HepG2 (cell line): Measurements from ENCODE around the gene LXN. TPM values are rescaled to one million over a fixed set of nuclear protein-coding genes. Genes with fewer than 3 reads are reported as not detected.

ENCODE experiments used
- ATAC-seq: fragments of 200-7000 bp; cut with Tn5 transposase; 3 replicates; pipeline ENCODE4 v1.9.1; 2020; ENCODE audit warnings: mild to moderate bottlenecking, moderate library complexity
- BruUV-seq: library from RNA; stranded (reverse); fragments of 400-500 nt; replicated peaks from 2 replicates; lab custom pipeline; 2021; lab: Mats Ljungman, UMichigan
- CTCF ChIA-PET: fragments of 300-600 bp; formaldehyde crosslinking; extraction: SDS; loops from one replicate; lab custom pipeline; 2021; ENCODE audit warnings: low total read pairs, inconsistent platforms, low intra/inter-chr PET ratio; lab: Yijun Ruan, JAX
- POLR2A ChIA-PET: fragments of 350-600 bp; sonication (Branson Sonifier 250); formaldehyde crosslinking; loops from one replicate; lab custom pipeline; 2020; ENCODE audit warnings: antibody characterized with exemption, inconsistent platforms; lab: Yijun Ruan, JAX
- DNase-seq: peaks from one replicate; pipeline ENCODE4 v3.0.0-alpha.2; 2015; ENCODE audit warnings: low spot score
- FAIRE-seq: peaks from 3 replicates; lab custom pipeline; 2011; peaks lifted over from hg19 to GRCh38; lab: Jason Lieb, UNC
- H2AFZ ChIP-seq: one replicate; pipeline ENCODE4 v1.6.1; 2011; ENCODE audit warnings: low read length, inconsistent platforms
- H3K27ac ChIP-seq: fragments of 300-600 bp; 3 replicates; pipeline ENCODE4 v1.8.0; 2011; ENCODE audit warnings: mixed run types, mild to moderate bottlenecking, mixed read lengths, low read length, inconsistent platforms; ENCODE audit not compliant: insufficient read depth; ENCODE audit errors: extremely low read length
- H3K27me3 ChIP-seq, 2 experiments: fragments of 200-600 bp in 1 of 2; 2 replicates in 1 of 2; 3 replicates in 1 of 2; pipeline versions ENCODE4 v1.6.0 to v1.8.0; 2011; ENCODE audit warnings: low read length in 2 of 2, mild to moderate bottlenecking in 2 of 2, moderate library complexity in 2 of 2, inconsistent platforms in 1 of 2; ENCODE audit not compliant: insufficient read depth in 2 of 2, control insufficient read depth in 1 of 2
- H3K36me3 ChIP-seq, 2 experiments: fragments of 200-600 bp in 1 of 2; replicated peaks in 1 of 2; 2 replicates in 1 of 2; 3 replicates in 1 of 2; pipeline versions ENCODE4 v1.5.1 to v1.8.0; 2011; ENCODE audit warnings: low read length in 2 of 2, inconsistent platforms in 1 of 2; ENCODE audit not compliant: insufficient read depth in 2 of 2, control insufficient read depth in 1 of 2
- H3K4me1 ChIP-seq: 2 replicates; pipeline ENCODE4 v1.5.1; 2012; ENCODE audit warnings: low read length, inconsistent platforms; ENCODE audit not compliant: insufficient read depth
- H3K4me2 ChIP-seq: 2 replicates; pipeline ENCODE4 v1.6.0; 2011; ENCODE audit warnings: low read depth, low read length, inconsistent platforms
- H3K4me3 ChIP-seq, 3 experiments: fragments of 200-600 bp in 1 of 3; sonication (generic), shearing (Covaris generic) in 1 of 3; replicated peaks in 1 of 3; 2 replicates each; pipeline ENCODE4 v1.5.1; 2011 to 2016; ENCODE audit warnings: low read length in 3 of 3, inconsistent platforms in 2 of 3, low read depth in 2 of 3, mild to moderate bottlenecking in 2 of 3, control low read depth in 1 of 3, mixed read lengths in 1 of 3; ENCODE audit not compliant: insufficient read depth in 1 of 3
- H3K79me2 ChIP-seq: one replicate; pipeline ENCODE4 v1.6.1; 2011; ENCODE audit warnings: low read length, inconsistent platforms; ENCODE audit not compliant: insufficient read depth
- H3K9ac ChIP-seq: 2 replicates; pipeline ENCODE4 v1.6.0; 2011; ENCODE audit warnings: mild to moderate bottlenecking, low read depth, low read length, inconsistent platforms; ENCODE audit not compliant: insufficient read depth
- H3K9me3 ChIP-seq: 2 replicates; pipeline ENCODE4 v1.5.1; 2012; ENCODE audit warnings: mild to moderate bottlenecking, low read length
- H4K20me1 ChIP-seq: 2 replicates; pipeline ENCODE4 v1.6.0; 2011; ENCODE audit warnings: inconsistent platforms, mild to moderate bottlenecking, low read length, moderate library complexity; ENCODE audit not compliant: insufficient read depth
- EZH2 ChIP-seq: conservative IDR thresholded peaks from 2 replicates; pipeline ENCODE4 v1.6.1; 2012; ENCODE audit warnings: mild to moderate bottlenecking, low read depth, low read length, moderate library complexity
- HDAC2 ChIP-seq: sonication (generic); formaldehyde crosslinking; IDR thresholded peaks from 2 replicates; pipeline ENCODE4 v1.4.0; 2020; ENCODE audit warnings: missing genetic modification reagents
- KAT8 ChIP-seq: IDR thresholded peaks from 2 replicates; pipeline ENCODE4 v1.6.1; 2016; ENCODE audit warnings: missing genetic modification reagents, missing compliant biosample characterization
- KLF6 ChIP-seq: IDR thresholded peaks from 2 replicates; pipeline ENCODE4 v1.8.0; 2016; ENCODE audit warnings: missing biosample characterization, missing genetic modification reagents
- NCOA2 ChIP-seq: sonication (generic); formaldehyde crosslinking; IDR thresholded peaks from 2 replicates; pipeline ENCODE4 v1.8.0; 2022; ENCODE audit warnings: inconsistent platforms
- PRMT3 ChIP-seq: sonication (generic); formaldehyde crosslinking; IDR thresholded peaks from 2 replicates; pipeline ENCODE4 v1.8.1; 2022; ENCODE audit warnings: low read depth, mild to moderate bottlenecking, moderate library complexity, missing genetic modification reagents, borderline replicate concordance
- ZC3H13 ChIP-seq: sonication (generic); formaldehyde crosslinking; IDR thresholded peaks from 2 replicates; pipeline ENCODE4 v1.8.1; 2023; ENCODE audit warnings: mild to moderate bottlenecking, missing genetic modification reagents, moderate library complexity
- ZNF282 ChIP-seq: fragments of 450-650 bp; IDR thresholded peaks from 2 replicates; pipeline ENCODE4 v1.6.1; 2018; ENCODE audit not compliant: partially characterized antibody
- ZNF383 ChIP-seq: sonication (generic); formaldehyde crosslinking; IDR thresholded peaks from 2 replicates; pipeline ENCODE4 v1.4.0; 2020; ENCODE audit warnings: missing genetic modification reagents, mild to moderate bottlenecking, borderline replicate concordance
- ZNF839 ChIP-seq: sonication (generic); formaldehyde crosslinking; IDR thresholded peaks from 2 replicates; pipeline ENCODE4 v1.4.0; 2020; ENCODE audit warnings: missing genetic modification reagents, mild to moderate bottlenecking, borderline replicate concordance
- ZSCAN20 ChIP-seq: sonication (generic); formaldehyde crosslinking; IDR thresholded peaks from 2 replicates; pipeline ENCODE4 v1.4.0; 2020; ENCODE audit warnings: missing genetic modification reagents, mild to moderate bottlenecking, borderline replicate concordance
- ZSCAN22 ChIP-seq: sonication (generic); formaldehyde crosslinking; IDR thresholded peaks from 2 replicates; pipeline ENCODE4 v1.4.0; 2020; ENCODE audit warnings: mild to moderate bottlenecking, missing genetic modification reagents
- WGBS: methylation state at CpG from one replicate; pipeline ENCODE4 v1.1.6; 2017; ENCODE audit warnings: low lambda C conversion rate; 5-methylcytosine and 5-hydroxymethylcytosine counted together
- in situ Hi-C: cut with HindIII; loops from 2 replicates; pipeline ENCODE4 v1.10.0; 2017; ENCODE audit warnings: low pct_unique_long_range_greater_than_20kb; ENCODE audit not compliant: extremely low pct_ligation_motif_present
- intact Hi-C: fragments of 100-400 bp; cut with micrococcal nuclease; formaldehyde crosslinking; loops from one replicate; pipeline ENCODE4 v1.10.0; 2022; ENCODE audit not compliant: unreplicated experiment
- polyA plus RNA-seq, 8 experiments: library from polyadenylated mRNA; depleted of rRNA in 3 of 8; stranded (reverse) in 7 of 8; unstranded in 1 of 8; fragments of >200 nt; fragmentation: Illumina TruSeq in 4 of 8; extraction: Trizol in 4 of 8; gene quantifications; 2 replicates each; pipeline versions ENCODE4 v1.2.1 to v1.2.3, GENCODE V29; 2011 to 2016; ENCODE audit warnings: low read depth in 4 of 8, missing spikeins in 1 of 8, mixed read lengths in 1 of 8; ENCODE audit not compliant: insufficient read depth in 1 of 8
- total RNA-seq, 5 experiments: library from RNA; depleted of rRNA; stranded (reverse); fragments of >200 nt; fragmentation: Illumina TruSeq; extraction: Trizol; gene quantifications; 2 replicates each; pipeline ENCODE4 v1.2.3, GENCODE V29; 2016; ENCODE audit warnings: low read depth in 1 of 5
- TF ChIP-seq, protein P1 (sequence below): sonication (generic); formaldehyde crosslinking; IDR thresholded peaks from 2 replicates; pipeline ENCODE4 v1.4.0; 2020; ENCODE audit warnings: missing genetic modification reagents
- TF ChIP-seq, protein P2 (sequence below): sonication (generic); formaldehyde crosslinking; IDR thresholded peaks from 2 replicates; pipeline ENCODE4 v1.5.0; 2020; ENCODE audit warnings: missing genetic modification reagents
- TF ChIP-seq, protein P3 (sequence below): sonication (generic); formaldehyde crosslinking; IDR thresholded peaks from 2 replicates; pipeline ENCODE4 v1.8.0; 2022; ENCODE audit warnings: missing genetic modification reagents, mild to moderate bottlenecking, borderline replicate concordance

The LXN gene
- total and polyA plus RNA-seq, 2 of the 13 experiments (the other 11 are each of a cell fraction or from before 2014, with no cell fraction given): not detected

DNA sequence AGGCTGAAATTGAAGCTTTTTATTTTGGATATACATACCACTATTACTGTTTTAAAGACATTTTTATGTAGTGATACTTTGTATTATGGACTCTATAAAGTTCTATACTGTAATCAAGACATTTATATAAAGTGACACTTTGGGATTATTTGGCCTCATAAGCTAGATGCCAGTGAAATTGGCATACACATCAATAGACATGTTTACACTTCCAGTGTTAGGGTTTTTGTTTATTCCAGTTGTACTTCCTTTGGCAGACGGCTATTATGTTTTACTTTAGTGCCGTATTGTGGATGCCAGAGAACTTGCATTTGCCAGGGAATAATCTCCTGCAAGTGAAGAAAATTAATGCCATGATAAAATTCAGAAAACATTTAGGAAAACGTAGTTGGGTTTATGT lies 6.0 kb downstream of the LXN start:
- Histone ChIP-seq H3K79me2 (no peaks in the 10 kb centered on the region), H4K20me1 (no peaks in the 10 kb centered on the region; the same call in 1 of the 2 replicates), H3K36me3 (peaks cover 7 to 52% of the 10 kb centered on the region in 2 experiments), H3K4me3 (no peak overlapping the region), H3K9me3 (no peaks in the 10 kb centered on the region), H3K9ac (no peak overlapping the region), H3K4me2 (no peak overlapping the region), H3K27ac (no peak overlapping the region), H2AFZ (no peak overlapping the region), H3K27me3 (no peaks in the 10 kb centered on the region), H3K4me1 (no peaks in the 10 kb centered on the region)
- ATAC-seq (no peak), FAIRE-seq (no peak), DNase-seq (no peak)
- intact Hi-C loops (no loop called here), in situ Hi-C loops (no loop called here)
- 99% methylated on average over 3 of the region's 3 CpGs for WGBS
- ChIA-PET CTCF (no interaction called here), POLR2A (no interaction called here)
- TF ChIP-seq PRMT3 (no peak), KAT8 (no peak), EZH2 (no peak), HDAC2 (no peak), ZSCAN20 (CRISPR knock-in tag) (no peak), ZSCAN22 (CRISPR knock-in tag) (no peak), KLF6 (CRISPR knock-in tag) (no peak), ZNF383 (CRISPR knock-in tag) (no peak), ZNF839 (CRISPR knock-in tag) (no peak), ZNF282 (no peak), ZC3H13 (CRISPR knock-in tag) (no peak), NCOA2 (no peak)
- TF ChIP-seq, protein P1, sequence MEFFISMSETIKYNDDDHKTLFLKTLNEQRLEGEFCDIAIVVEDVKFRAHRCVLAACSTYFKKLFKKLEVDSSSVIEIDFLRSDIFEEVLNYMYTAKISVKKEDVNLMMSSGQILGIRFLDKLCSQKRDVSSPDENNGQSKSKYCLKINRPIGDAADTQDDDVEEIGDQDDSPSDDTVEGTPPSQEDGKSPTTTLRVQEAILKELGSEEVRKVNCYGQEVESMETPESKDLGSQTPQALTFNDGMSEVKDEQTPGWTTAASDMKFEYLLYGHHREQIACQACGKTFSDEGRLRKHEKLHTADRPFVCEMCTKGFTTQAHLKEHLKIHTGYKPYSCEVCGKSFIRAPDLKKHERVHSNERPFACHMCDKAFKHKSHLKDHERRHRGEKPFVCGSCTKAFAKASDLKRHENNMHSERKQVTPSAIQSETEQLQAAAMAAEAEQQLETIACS (CRISPR knock-in tag): no peak
- TF ChIP-seq, protein P2, sequence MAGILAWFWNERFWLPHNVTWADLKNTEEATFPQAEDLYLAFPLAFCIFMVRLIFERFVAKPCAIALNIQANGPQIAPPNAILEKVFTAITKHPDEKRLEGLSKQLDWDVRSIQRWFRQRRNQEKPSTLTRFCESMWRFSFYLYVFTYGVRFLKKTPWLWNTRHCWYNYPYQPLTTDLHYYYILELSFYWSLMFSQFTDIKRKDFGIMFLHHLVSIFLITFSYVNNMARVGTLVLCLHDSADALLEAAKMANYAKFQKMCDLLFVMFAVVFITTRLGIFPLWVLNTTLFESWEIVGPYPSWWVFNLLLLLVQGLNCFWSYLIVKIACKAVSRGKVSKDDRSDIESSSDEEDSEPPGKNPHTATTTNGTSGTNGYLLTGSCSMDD: no peak
- TF ChIP-seq, protein P3, sequence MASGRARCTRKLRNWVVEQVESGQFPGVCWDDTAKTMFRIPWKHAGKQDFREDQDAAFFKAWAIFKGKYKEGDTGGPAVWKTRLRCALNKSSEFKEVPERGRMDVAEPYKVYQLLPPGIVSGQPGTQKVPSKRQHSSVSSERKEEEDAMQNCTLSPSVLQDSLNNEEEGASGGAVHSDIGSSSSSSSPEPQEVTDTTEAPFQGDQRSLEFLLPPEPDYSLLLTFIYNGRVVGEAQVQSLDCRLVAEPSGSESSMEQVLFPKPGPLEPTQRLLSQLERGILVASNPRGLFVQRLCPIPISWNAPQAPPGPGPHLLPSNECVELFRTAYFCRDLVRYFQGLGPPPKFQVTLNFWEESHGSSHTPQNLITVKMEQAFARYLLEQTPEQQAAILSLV (CRISPR knock-in tag): no peak
- BruUV-seq: no TSS peak
